ENCODE measurements around the gene JAKMIP1. TPM values are rescaled to one million over a fixed set of nuclear protein-coding genes. Genes with fewer than 3 reads are reported as not detected.
"Not testable (repeated sequence)": the region's sequence is repeated elsewhere in the genome, so short reads cannot be mapped to it uniquely, and the experiment has no call there.

The JAKMIP1 gene
- total RNA-seq, 1 donor from 2014 or later: not detected

DNA sequence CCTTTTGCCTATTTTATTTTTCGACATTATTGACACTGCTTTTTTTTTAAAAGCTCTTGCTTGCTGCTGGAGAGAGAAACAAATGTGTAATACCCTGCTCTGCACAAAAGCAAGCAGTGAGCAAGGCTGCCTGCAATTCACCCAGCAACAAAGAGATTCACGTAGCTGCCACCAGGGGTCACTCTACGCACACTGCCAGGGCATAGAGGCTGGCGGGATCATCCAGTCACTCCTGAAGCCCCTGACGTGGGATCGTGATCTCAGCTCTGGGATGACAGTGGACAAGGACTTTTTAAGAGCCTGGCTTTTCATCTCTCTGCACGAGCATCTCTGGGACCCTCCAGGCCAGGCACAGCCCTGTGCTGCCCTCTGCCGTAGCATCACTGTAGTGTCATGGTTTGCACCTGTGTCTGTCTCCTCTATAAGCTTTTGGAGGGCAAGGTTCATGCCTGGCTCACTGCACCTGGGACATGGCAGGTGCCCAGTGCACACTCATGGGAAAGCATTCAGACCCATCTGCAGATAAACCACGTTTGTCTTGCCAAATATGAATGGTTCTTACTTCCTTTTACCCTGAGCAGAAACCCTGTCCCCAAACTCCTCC lies 201.9 kb downstream of the JAKMIP1 start:
- TF ChIP-seq, protein P1, sequence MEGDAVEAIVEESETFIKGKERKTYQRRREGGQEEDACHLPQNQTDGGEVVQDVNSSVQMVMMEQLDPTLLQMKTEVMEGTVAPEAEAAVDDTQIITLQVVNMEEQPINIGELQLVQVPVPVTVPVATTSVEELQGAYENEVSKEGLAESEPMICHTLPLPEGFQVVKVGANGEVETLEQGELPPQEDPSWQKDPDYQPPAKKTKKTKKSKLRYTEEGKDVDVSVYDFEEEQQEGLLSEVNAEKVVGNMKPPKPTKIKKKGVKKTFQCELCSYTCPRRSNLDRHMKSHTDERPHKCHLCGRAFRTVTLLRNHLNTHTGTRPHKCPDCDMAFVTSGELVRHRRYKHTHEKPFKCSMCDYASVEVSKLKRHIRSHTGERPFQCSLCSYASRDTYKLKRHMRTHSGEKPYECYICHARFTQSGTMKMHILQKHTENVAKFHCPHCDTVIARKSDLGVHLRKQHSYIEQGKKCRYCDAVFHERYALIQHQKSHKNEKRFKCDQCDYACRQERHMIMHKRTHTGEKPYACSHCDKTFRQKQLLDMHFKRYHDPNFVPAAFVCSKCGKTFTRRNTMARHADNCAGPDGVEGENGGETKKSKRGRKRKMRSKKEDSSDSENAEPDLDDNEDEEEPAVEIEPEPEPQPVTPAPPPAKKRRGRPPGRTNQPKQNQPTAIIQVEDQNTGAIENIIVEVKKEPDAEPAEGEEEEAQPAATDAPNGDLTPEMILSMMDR (IDR thresholded peaks at IDR 0.05; ENCODE audit: unreplicated experiment): peak; percentile 89
- H3K4me1 Mint-ChIP-seq: no peaks in the 10 kb centered on the region
- DNase-seq (ENCODE audit: low spot score in 2 of 2, unreplicated experiment in 2 of 2): peak; percentile 53 to 76
- no peaks in the 10 kb centered on the region for H3K9me3 Mint-ChIP-seq
- no peak overlapping the region for H3K4me3 Mint-ChIP-seq
- H3K27ac Mint-ChIP-seq: no peak overlapping the region
- peaks cover 55% of the 10 kb centered on the region for H3K27me3 Mint-ChIP-seq (ENCODE audit: low read depth)
- no peaks in the 10 kb centered on the region for H3K36me3 Mint-ChIP-seq

DNA sequence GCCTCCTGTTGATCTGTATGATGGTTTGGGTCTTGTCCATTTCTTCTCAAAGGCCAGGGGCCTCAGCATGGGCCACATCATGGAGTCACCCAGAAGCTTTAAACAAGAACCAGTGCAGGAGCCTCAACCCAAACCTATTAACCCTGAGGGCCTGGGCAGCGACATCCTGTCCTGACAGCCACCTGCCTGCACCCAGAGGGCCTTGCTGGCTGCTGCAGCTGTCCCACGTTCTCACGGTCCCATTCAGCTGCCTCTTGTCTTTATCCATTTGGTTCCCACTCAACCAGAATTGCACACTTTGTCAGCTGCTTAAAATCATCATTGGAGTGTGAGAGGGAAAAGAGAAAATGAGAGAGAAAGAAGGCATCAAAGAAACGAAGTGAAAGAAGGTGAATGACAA lies 203.7 kb downstream of the JAKMIP1 start:
- no peak overlapping the region for H3K4me3 Mint-ChIP-seq
- H3K27ac Mint-ChIP-seq: no peak overlapping the region
- no peaks in the 10 kb centered on the region for H3K4me1 Mint-ChIP-seq
- peaks cover 52% of the 10 kb centered on the region for H3K27me3 Mint-ChIP-seq (ENCODE audit: low read depth)
- TF ChIP-seq, protein P1 (IDR thresholded peaks at IDR 0.05; ENCODE audit: unreplicated experiment): no peak
- no peak for DNase-seq (ENCODE audit: low spot score in 2 of 2, unreplicated experiment in 2 of 2)
- H3K36me3 Mint-ChIP-seq: no peaks in the 10 kb centered on the region
- no peaks in the 10 kb centered on the region for H3K9me3 Mint-ChIP-seq

DNA sequence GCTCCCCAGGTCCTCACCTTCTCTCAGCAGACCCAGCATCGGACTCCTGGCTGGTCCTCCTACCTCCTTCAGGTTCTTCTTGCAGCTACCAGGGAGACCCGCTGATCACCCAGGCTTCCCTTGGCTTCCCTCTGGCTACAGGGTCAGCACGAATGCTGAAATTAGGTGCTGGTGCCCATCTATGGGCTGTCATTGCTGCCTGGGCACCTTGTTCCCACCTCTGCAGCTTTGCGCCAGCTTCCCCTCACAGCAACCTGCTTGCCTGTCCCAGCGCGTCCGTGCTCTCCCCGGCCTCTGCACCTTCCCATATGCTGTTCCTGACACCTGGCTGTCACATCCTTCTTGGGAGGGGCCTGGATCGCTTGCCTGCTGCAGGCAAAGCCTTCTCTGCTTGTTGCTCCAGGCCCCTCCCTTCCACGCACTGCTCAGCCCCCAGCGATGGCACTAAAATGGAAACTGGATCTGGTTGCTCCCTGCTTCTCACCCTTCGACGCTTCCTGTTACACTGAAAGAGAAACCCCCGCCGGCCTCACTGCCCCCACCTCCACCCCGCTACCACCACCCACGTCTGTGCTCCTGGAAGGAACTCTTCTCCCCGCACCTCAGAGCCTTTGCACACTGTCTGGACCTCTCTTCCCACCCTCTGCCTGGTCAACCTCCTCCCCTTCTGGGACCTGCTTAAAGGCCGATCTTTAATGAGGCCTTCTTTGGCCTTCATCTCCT lies 204.3 kb downstream of the JAKMIP1 start:
- no peaks in the 10 kb centered on the region for H3K9me3 Mint-ChIP-seq
- peaks cover 51% of the 10 kb centered on the region for H3K27me3 Mint-ChIP-seq (ENCODE audit: low read depth)
- H3K4me3 Mint-ChIP-seq: no peak overlapping the region
- no peaks in the 10 kb centered on the region for H3K4me1 Mint-ChIP-seq
- no peak for DNase-seq (ENCODE audit: low spot score in 2 of 2, unreplicated experiment in 2 of 2)
- TF ChIP-seq, protein P1 (IDR thresholded peaks at IDR 0.05; ENCODE audit: unreplicated experiment): no peak
- H3K27ac Mint-ChIP-seq: no peak overlapping the region
- no peaks in the 10 kb centered on the region for H3K36me3 Mint-ChIP-seq

DNA sequence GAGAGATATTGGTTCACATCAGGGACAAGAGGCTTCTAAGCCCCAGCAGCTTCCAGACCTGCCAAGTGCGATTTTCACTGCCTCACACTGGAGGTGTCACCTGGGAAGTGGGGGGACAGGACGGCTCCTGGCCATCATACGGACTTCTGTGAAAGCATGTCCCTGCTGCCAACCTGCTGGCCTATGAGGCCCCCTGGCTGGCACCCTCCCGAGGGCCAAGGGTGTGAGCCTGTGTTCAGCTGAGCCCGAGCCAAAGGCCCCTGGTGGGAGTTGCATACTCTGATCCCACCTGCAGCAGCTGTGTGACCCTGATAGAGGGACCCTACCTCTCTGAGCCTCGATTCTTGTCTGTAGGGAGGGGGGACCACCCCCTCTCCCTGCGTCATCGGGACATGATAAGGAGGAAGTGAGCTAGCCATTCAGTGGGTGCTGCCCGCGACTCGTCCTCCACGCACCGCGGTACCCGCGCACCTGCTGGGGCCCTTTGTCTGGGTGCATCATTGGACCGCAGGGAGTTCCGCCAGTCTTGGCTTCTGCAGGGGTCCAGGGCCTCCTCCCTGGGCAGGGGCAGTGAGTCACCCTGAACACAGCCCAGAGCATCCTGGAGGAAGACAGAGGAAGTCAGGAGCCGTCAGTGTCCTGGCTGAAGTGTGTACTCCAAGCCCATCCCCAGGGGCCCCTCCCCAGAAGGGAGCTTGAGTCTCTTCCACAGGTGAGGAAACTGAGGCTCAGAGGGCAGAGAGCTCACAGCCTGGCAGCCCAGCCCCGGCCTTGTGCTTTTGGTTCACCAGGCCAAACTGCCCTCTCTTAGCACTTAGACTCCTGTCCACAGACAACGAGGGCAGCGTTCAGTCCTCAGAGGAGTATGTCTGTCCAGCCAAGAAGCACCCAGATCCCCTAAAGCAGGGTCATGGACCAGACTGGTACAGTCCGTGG lies 206.2 kb downstream of the JAKMIP1 start:
- no peak for DNase-seq (ENCODE audit: low spot score in 2 of 2, unreplicated experiment in 2 of 2)
- Mint-ChIP-seq H3K27me3 (ENCODE audit: low read depth) (peaks cover 49% of the 10 kb centered on the region), H3K27ac (no peak overlapping the region), H3K36me3 (no peaks in the 10 kb centered on the region), H3K4me3 (no peak overlapping the region), H3K9me3 (no peaks in the 10 kb centered on the region), H3K4me1 (no peaks in the 10 kb centered on the region)
- TF ChIP-seq, protein P1 (IDR thresholded peaks at IDR 0.05; ENCODE audit: unreplicated experiment): no peak

DNA sequence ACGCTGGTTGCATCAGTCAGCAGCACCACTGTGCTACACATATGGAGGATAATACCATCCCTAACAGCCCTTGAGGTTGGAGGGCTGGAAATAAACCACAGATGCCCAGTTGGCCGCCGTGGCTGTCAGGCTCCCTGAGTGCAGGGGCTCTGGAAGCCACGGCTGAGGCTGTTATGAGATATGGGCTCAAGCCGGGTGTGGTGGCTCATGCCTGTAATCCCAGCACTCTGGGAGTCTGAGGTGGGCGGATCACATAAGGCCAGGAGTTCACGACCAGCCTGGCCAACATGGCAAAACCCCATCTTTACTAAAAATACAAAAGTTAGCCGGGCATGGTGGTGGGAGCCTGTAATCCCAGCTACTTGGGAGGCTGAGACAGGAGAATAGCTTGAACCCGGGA lies 207.0 kb downstream of the JAKMIP1 start:
- H3K9me3 Mint-ChIP-seq; DNase-seq (ENCODE audit: low spot score in 2 of 2, unreplicated experiment in 2 of 2); H3K4me1 Mint-ChIP-seq; H3K4me3 Mint-ChIP-seq; H3K36me3 Mint-ChIP-seq; H3K27ac Mint-ChIP-seq: not testable (repeated sequence)
- peaks cover 50% of the 10 kb centered on the region for H3K27me3 Mint-ChIP-seq (ENCODE audit: low read depth)
